GM12891 (cell line): ENCODE data around the gene PARD6B.

Experiments
- POLR2A ChIP-seq: IDR thresholded peaks from 2 replicates; pipeline ENCODE4 v1.6.1; 2011; ENCODE audit warnings: low read depth, low read length, control low read depth
- POLR2AphosphoS5 ChIP-seq: IDR thresholded peaks from 2 replicates; pipeline ENCODE4 v1.6.1; 2011; ENCODE audit warnings: low read depth, low read length, control low read depth
- TAF1 ChIP-seq: IDR thresholded peaks from 2 replicates; pipeline ENCODE4 v1.6.1; 2011; ENCODE audit warnings: low read depth, low read length, control low read depth

- TF ChIP-seq TAF1, result no peak
- TF ChIP-seq POLR2AphosphoS5, result no peak
- no peak for TF ChIP-seq POLR2A
Measured at GRCh38 chr20:50713657-50714101, 17.7 kb upstream of the PARD6B start.
